Skeletal muscle cell (primary cell): ENCODE results near the gene ACVR1C.

Experiments
- DNase-seq: peaks from one replicate; pipeline ENCODE4 v3.0.0-alpha.2; 2010; ENCODE audit warnings: low read depth
- H3K4me3 ChIP-seq: 2 replicates; pipeline ENCODE4 v1.5.1; 2011; ENCODE audit warnings: low read depth, mild to moderate bottlenecking, control low read depth, low read length, moderate library complexity

Gene ACVR1C

GRCh38 chr2:157628477-157629415 is at the start of gene ACVR1C:
ACVR1C (minus strand) TSS chr2:157628864; CDS start chr2:157628644, 220 bp downstream.
- peak within 1 kb of the TSS; percentile 58 for H3K4me3 ChIP-seq
- DNase-seq, result no peak

DNA sequence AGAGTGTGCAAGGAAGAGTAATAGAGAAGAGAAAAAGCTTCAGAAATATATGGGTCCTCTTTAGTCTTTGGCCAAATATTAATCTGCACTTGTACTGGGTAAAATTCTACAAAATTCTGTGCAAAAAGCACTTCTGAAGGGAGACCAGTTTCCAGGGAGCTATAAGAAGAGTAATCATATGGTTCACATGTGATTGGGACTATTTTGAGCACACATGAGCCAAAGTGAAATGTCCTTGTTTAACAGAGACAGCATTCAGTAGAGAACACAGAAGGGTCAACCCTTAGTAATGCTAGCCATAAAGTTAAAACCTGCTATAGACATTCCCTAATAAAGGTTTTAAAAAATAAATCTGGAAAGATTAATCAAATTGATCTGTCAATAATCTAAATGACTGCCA is 49.3 kb upstream of the ACVR1C start:
- DNase-seq, result no peak
- no peak overlapping the region for H3K4me3 ChIP-seq

GRCh38 chr2:157672129-157672528 is 43.5 kb upstream of the ACVR1C start:
- DNase-seq, result peak; percentile 50
- H3K4me3 ChIP-seq, result no peak overlapping the region

DNA sequence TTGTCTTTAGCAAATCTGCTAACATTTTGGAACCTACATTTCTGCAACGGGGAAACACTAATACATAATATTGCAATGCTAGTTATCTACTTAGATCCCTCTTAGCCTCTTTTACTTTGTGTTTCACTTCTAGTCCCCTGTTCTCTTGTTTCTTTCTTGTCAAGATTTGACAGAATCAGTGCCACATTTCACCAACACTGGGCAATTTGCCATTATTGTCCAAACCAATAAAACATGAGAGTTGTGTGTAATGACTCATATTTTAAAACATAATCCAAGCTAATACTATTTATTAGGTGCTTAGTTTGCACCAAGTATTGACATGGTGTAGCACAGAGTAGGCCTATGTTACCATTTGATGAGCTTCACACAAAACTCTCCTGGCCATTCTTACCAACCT is 33.7 kb upstream of the ACVR1C start:
- DNase-seq, result peak; percentile 4
- H3K4me3 ChIP-seq, result no peak overlapping the region

- H3K4me3 ChIP-seq, result no peak overlapping the region
- no peak for DNase-seq
These were observed 33.1 kb upstream of the ACVR1C start for GRCh38 chr2:157661776-157662175.

- no peak overlapping the region for H3K4me3 ChIP-seq
- DNase-seq, result no peak
These were observed 29.2 kb upstream of the ACVR1C start for GRCh38 chr2:157657858-157658257.

GRCh38 chr2:157657101-157657500 is 28.4 kb upstream of the ACVR1C start:
- DNase-seq, result no peak
- no peak overlapping the region for H3K4me3 ChIP-seq

DNA sequence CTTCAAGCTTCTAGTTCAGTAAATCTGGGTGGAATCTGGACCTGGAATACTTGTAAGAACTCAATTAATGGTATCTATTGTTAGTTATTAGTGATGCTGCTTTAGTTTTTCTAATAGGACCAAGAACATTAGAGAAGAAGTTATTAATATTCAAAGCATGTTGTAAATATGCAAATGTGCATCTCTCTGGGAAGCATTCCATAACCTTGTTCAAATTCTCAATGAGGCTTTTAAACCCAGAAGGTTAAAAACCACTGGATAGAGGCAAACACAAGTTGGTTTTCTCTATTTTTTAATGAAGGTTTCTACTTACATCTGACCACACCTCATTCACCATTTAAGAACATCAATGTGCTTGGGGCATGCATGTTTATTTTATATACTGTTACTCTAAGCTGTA is 16.1 kb upstream of the ACVR1C start:
- no peak overlapping the region for H3K4me3 ChIP-seq
- no peak for DNase-seq

DNA sequence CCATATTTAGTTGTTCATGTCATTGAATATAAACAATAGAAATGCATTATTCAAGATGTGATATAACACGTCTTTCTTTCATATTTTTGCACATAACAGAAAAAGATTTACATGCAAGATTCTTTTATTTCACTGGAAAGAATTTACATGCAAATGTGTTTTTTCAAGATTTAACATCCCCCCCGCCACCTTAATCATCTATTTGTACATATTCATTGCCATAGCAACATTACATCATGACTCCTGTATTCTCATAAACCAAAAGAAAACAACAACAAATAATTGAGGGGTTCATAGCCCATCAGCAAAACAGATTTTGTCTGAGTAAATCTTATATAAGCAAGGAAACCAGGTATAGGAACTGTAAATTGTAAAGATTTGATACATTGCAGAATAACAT is 3.2 kb upstream of the ACVR1C start:
- no peak overlapping the region for H3K4me3 ChIP-seq
- DNase-seq, result no peak

- no peak for DNase-seq
- peak overlapping the region; percentile 58 for H3K4me3 ChIP-seq
These were observed 829 bp downstream of the ACVR1C start for GRCh38 chr2:157627594-157628476.

- no peak for DNase-seq
- H3K4me3 ChIP-seq, result no peak overlapping the region
These were observed 3.4 kb downstream of the ACVR1C start for GRCh38 chr2:157625296-157625695.

DNA sequence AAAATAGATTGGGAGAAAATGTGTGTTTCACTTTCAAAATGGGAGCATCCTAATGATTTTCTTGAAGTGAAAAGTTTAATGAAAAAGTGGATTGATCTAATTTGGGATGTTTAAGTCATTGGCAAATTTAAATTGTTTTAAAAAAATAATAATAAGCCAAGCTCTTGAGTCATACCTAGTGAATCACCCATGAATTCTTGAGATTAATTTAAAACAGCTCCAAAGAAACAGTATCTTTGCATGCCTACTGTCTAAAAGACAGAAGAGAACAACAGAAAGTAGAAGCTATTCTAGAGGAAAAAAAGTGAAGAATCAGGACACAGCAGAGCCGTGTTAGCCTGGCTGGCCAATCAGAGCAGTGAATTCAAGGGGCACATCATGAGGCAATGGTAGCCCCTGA is 7.7 kb downstream of the ACVR1C start:
- no peak for DNase-seq

DNA sequence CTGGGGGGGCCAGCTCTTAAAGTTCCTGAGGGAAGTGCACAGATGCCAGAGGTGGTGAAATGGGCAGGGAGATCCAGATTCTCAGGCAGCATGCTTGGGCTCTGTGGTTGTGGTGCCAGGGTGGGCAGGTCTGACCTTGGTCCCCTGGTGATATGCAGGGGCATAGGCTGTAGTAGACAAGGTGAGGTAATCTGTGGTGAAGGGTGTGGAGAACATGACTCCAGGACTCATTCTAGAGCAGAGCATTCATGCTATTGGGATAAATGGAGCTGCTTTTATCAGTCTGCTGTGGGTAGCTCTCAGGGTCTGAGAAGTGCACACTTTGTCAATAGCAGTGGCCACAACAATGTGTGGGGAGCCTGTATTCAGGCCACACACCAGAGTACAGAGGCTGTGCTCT is 16.9 kb downstream of the ACVR1C start:
- no peak overlapping the region for H3K4me3 ChIP-seq
- DNase-seq, result no peak

More for the DNA sequence above, 7.7 kb downstream of the ACVR1C start:
- H3K4me3 ChIP-seq, result no peak overlapping the region

DNA sequence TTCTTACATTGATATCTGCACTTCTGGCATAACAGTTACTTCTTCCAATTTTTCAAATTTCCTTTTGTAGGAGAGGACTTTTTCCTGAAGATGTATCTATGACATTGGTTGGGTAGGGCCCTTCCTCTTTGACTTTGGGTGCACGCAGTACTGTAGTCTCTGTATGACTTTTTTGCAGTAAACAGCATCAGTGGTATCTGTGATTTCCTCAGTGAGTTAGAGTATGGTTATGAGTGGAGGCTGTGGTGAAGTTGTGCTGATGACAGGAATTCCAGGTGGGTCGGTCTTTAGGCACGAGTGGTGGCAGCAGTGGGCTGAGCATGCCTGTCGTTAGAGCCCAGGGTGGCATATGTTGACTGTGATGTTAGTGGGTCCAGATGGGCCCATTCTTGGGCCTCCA is 17.6 kb downstream of the ACVR1C start:
- H3K4me3 ChIP-seq, result no peak overlapping the region
- DNase-seq, result no peak

DNA sequence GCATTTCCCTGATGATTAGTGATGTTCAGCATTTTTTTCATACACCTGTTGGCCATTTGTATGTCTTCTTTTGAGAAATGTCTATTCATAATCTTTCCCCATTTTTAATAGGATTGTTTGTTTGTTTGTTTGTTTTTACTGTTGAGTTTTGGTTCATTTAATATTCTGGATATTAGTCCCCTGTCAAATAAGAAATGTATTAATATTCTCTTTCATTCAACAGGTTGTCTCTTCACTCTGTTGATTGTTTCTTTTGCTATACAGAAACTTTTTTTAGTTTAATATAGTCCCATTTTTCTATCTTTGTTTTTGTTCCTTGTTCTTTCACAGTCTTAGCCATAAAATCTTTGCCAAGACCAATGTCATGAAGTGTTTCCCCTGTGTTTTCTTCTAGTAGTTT is 22.1 kb downstream of the ACVR1C start:
- H3K4me3 ChIP-seq, result no peak overlapping the region

DNA sequence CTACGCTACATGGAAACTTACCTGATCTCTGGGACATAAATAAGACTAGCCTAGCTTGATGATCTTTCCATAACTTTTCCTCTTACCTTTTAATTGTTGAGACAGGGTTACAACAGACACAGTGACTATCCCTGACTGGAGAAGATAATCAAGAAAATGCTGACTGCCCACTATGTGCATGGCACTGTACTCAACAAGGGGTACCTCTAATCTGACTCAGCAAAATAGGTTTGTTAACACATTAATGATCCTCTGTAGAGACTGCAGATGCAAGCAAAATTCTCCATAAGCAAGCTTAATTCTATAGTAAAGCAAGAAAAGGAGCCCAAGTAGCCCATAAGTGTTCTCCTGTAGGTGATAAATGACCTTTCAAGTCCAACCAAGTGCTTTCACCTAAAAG is 25.5 kb downstream of the ACVR1C start:
- no peak overlapping the region for H3K4me3 ChIP-seq
- DNase-seq, result no peak

More for the DNA sequence above, 22.1 kb downstream of the ACVR1C start:
- DNase-seq, result no peak

GRCh38 chr2:157601807-157602206 is 26.9 kb downstream of the ACVR1C start:
- no peak for DNase-seq
- no peak overlapping the region for H3K4me3 ChIP-seq

DNA sequence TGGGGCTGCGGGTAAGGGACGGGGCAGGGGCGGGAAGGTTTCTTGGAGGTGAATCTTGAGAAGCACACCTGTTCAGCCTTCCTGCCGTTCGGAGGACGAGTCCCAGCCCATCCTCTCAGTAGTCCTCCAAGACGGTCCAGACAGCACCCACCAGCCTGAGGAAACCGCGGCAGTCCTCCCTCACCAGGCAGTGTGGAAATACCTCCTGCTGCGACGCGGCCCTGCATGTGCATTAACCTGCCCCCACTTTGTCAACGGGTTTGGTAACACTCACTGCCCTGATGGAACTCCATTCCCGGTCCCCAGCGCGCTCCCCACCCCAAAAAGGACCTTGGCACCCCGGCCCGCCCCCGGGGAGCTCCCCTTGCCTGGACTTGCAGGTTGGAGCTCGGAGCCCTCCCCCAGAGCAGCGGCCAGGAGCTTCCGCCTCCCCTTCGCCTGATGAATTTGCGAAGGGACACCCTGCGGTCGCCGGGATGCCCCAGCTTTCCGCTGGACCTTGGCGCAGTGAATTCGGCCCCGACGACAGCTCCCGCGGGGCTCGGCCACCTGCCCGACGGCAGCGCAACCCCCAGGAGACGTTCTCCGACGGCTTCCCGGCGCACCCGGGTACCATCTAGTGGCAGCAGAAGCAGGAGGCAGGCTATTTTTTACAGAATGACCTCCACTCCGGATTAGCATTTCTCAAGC is 31.5 kb downstream of the ACVR1C start:
- H3K4me3 ChIP-seq, result no peak overlapping the region
- no peak for DNase-seq

- no peak overlapping the region for H3K4me3 ChIP-seq
These were observed 35.3 kb downstream of the ACVR1C start for GRCh38 chr2:157593411-157593810.

DNA sequence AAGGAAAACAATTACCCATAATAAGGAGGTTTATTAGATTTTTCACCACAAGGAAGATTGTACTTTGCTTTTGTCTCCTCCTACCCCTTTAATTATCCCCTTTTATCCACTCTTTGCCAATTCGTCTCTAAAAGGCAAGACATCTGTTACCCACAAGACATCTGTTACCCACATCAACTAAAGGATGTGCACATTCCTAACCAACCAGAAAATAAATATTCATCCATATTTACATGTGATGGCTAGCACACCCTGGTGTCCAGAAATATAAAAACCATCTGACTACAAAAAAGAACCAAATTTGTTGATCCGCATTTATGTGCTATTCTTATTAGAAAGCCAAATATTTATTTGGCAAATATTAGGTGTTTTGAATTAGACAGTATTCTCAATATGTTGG is 35.7 kb downstream of the ACVR1C start:
- DNase-seq, result peak; percentile 3
- no peak overlapping the region for H3K4me3 ChIP-seq

More at GRCh38 chr2:157593411-157593810, 35.3 kb downstream of the ACVR1C start:
- DNase-seq, result no peak
